GM18502 (cell line): Measurements from ENCODE around the gene SLC17A3.

Experiments
- ATAC-seq: cut with Tn5 transposase; IDR thresholded peaks from one replicate; pipeline ENCODE4 v1.9.1; 2021; ENCODE audit warnings: mild to moderate bottlenecking; ENCODE audit not compliant: unreplicated experiment, poor library complexity

SLC17A3 gene

GRCh38 chr6:25844518-25844917 is 29.5 kb downstream of the SLC17A3 start:
- no peak for ATAC-seq

- peak; percentile 64 for ATAC-seq
These were observed 31.5 kb downstream of the SLC17A3 start for GRCh38 chr6:25842526-25842925.

DNA sequence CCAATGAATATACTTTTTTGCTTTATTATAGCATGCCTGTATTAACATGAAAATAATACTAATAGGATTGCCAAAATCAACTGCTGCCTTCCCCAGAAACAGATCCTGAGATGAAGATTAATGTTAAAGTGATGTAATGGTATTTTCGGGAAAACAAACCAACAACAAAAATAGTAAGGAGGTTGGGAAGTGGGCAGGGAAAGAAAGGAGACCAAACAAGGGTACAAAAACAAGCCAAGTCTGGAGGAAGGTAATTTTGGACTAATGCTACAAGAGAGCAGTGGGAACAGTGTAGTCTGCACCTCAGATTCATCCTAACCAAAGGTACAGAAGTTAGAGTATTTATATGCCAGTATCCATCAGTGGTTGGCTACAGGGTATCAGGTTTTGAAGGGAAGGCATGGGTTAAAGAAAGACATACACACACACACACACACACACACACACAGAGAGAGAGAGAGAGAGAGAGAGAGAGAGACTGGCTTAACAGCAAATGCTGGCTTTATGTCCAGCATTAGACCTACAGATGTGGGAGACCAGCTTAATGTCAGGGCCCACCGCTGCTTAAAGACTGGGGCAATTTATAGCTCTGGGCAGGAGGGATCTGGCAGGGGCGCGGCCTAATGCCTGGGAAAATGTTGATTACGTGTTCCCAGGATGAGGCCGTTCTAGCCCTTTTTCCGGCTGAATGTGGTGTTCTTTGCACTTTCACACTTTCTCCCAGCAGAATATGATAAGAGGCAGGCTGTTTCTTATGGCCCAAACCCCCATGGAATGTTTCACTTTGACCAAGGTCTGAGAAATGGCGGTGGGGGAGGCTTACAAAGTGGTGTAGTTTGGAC is 38.4 kb downstream of the SLC17A3 start:
- ATAC-seq = no peak

DNA sequence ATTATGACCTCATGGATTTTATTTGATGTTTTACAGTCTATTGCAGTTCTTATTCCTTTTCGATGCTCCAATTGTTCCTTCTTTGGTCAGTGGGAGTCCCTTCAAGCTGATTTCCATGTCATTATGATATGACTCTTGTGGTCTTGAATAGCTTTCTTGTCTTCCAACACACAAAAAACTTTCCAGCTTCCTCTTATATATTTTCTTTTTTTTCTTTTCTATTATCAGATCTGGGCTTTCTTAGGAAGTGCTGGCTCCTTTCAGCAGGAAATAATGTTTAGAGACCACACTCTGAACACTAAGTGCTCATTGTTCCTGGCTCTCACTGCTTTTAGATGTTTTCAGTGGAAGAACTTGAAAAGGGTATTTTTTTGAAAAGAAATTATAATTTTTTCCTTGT is 39.1 kb downstream of the SLC17A3 start:
- ATAC-seq = no peak

GRCh38 chr6:25833136-25833535 is 40.9 kb downstream of the SLC17A3 start:
- ATAC-seq = no peak

DNA sequence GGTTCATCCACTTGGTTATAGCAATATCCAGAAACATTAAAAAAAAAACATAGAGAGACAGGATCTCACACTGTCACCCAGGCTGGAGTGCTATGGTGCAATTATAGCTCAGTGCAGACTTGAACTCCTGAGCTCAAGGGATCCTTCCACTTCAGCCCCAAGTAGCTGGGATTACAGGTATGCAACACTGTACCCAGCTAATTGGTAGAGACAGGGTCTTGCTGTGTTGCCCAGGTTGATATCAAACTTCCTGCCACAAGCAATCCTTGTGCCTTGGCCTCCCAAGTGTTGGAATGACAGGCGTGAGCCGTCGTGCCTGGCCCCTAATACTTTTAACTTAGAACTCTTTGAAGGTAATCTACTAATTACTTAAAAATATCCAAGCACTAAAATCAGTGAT is 41.4 kb downstream of the SLC17A3 start:
- ATAC-seq = no peak

DNA sequence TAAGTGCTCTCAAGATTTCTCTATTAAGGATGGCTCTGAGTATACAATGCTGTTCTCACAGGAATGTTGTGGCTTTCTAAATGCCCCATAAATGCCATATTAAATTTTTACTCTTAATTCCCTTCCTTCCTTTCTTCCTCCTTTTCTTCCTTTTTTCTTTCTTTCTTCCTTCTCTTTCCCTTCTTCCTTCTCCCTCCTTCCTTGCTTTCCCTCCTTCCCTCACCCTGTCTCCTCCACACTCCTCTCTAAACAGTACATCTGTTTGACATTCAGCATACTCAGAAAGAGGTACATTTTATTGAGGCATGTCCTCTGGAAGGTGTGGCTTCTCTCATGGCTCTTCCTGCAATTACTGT is 41.8 kb downstream of the SLC17A3 start:
- no peak for ATAC-seq

GRCh38 chr6:25831532-25832306 is 42.3 kb downstream of the SLC17A3 start, which contains the start of gene SLC17A1:
Gene SLC17A1 (minus strand): TSS chr6:25832052. CDS start chr6:25830557, 1,495 bp downstream.
- no peak for ATAC-seq

DNA sequence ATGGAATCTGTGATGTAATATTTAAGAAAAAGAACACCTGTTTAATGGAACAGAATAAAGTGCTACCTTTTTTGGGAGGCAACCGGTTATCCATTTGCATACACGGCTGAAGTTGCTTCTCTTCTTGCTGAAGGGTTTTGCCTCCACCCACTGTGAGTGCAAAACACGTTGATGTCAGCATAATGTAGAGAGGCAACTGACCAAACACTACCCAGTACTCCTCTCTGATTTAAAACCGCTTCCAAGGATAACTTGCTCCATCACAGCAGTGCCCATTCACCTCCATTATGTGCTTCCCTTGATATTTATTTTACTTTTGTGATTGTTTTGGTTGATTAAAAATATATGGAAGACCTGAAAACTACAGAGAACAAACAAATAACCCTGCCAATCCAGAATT is 43.6 kb downstream of the SLC17A3 start:
- ATAC-seq = no peak

- peak; percentile 65 for ATAC-seq
These were observed 44.7 kb downstream of the SLC17A3 start for GRCh38 chr6:25829375-25829774.

- ATAC-seq = no peak
These were observed 52.7 kb downstream of the SLC17A3 start for GRCh38 chr6:25821341-25821740.

- no peak for ATAC-seq
These were observed 57.8 kb downstream of the SLC17A3 start for GRCh38 chr6:25816252-25816651.

DNA sequence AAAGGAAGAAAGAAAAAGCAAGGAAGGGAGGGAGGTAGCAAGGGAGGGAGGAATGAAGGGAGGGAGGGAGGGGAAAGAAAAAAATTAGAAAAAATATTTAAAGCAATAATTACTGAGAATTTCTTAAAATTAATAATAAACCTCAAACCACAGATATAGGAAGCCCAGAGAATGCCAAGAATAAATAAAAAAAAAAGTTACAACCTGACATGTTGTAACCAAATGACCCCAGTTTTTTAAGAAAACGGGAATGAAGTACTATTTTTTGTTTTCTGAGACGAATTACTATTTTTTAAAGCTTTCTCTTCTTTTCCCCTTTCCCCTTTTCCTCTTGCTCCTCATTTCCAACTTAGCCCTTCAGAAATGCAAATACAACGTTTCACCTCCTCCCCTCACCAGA is 58.8 kb downstream of the SLC17A3 start:
- ATAC-seq = no peak

- ATAC-seq = no peak
These were observed 69.2 kb downstream of the SLC17A3 start for GRCh38 chr6:25804804-25805203.

- ATAC-seq = no peak
These were observed 72.6 kb downstream of the SLC17A3 start for GRCh38 chr6:25801436-25801835.
